Upper lobe of right lung (tissue), 1 donor: Measurements from ENCODE around the gene APH1B. TPM values are rescaled to one million over a fixed set of nuclear protein-coding genes. Genes with fewer than 3 reads are reported as not detected.
A peak's percentile ranks its signal among the peaks of the same experiment; 100 is the strongest.
"Not testable (repeated sequence)": the region's sequence is repeated elsewhere in the genome, so short reads cannot be mapped to it uniquely, and the experiment has no call there.

Source experiments
- ATAC-seq: fragments of 200-7000 bp; cut with Tn5 transposase; one replicate; pipeline ENCODE4 v1.9.1; 2020; ENCODE audit warnings: mild to moderate bottlenecking, moderate library complexity
- DNase-seq: peaks from one replicate; pipeline ENCODE4 v3.0.0-alpha.2; 2020
- H3K27ac ChIP-seq: fragments of 200-600 bp; one replicate; pipeline ENCODE4 v1.8.0; 2022
- H3K27me3 ChIP-seq: fragments of 200-600 bp; one replicate; pipeline ENCODE4 v1.8.0; 2022; ENCODE audit warnings: mild to moderate bottlenecking
- H3K36me3 ChIP-seq: fragments of 200-600 bp; one replicate; pipeline ENCODE4 v1.8.0; 2022
- H3K4me1 ChIP-seq: fragments of 200-600 bp; one replicate; pipeline ENCODE4 v1.8.0; 2022
- H3K4me3 ChIP-seq: fragments of 200-600 bp; one replicate; pipeline ENCODE4 v1.8.0; 2022; ENCODE audit warnings: mild to moderate bottlenecking
- H3K9me3 ChIP-seq: fragments of 200-600 bp; one replicate; pipeline ENCODE4 v1.8.0; 2022
- CTCF ChIP-seq: fragments of 200-600 bp; IDR thresholded peaks from one replicate; pipeline ENCODE4 v1.8.0; 2022; ENCODE audit warnings: antibody characterized with exemption
- intact Hi-C: fragments of 100-400 bp; cut with DNase I; formaldehyde crosslinking; loops from one replicate; pipeline ENCODE4 v1.11.0; 2022
- total RNA-seq: library from RNA; stranded (reverse); fragmentation: NEBNext Ultra II Directional; extraction: Animal tissue kit (Norgen Biotek cat#: 25700); gene quantifications from one replicate; pipeline ENCODE4 v1.2.1, GENCODE V29; 2021
- donor health status: DM: no; HTN: yes; CAD: no; lungs with severe emphysema.

The APH1B gene
- total RNA-seq, 1 donor from 2014 or later: 20.0 TPM

DNA sequence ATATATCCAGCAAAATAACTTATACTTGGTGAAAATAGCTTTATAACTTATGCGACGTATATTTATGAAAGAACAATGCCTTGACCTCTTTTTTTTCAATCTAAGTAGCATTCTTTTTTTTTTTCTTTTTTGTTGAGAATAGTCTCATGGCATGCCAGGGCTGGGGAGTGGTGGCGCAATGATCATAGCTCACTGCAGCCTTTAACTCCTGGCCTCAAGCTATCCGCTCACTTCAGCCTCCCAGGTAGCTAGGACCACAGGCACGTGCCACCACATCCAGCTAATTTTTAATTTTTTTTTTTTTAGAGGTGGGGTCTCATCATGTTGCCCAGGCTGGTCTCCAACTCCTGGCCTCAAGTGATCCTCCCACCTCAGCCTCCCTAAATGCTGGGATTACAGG is 44.5 kb upstream of the APH1B start:
- intact Hi-C loops: no loop called here
- H3K4me3 ChIP-seq: no peak overlapping the region
- no peaks in the 10 kb centered on the region for H3K36me3 ChIP-seq
- no peaks in the 10 kb centered on the region for H3K9me3 ChIP-seq
- no peak for DNase-seq
- H3K27me3 ChIP-seq: no peaks in the 10 kb centered on the region
- no peak for TF ChIP-seq CTCF
- H3K4me1 ChIP-seq: peaks cover 55% of the 10 kb centered on the region
- H3K27ac ChIP-seq: peak overlapping the region; percentile 1
- ATAC-seq: no peak

- no peaks in the 10 kb centered on the region for H3K36me3 ChIP-seq
- ATAC-seq (peak; percentile 61), DNase-seq (no peak)
- no peak overlapping the region for H3K4me3 ChIP-seq
- H3K4me1 ChIP-seq: peaks cover 55% of the 10 kb centered on the region
- no peak for TF ChIP-seq CTCF
- H3K9me3 ChIP-seq: no peaks in the 10 kb centered on the region
- H3K27me3 ChIP-seq: no peaks in the 10 kb centered on the region
- intact Hi-C loops: no loop called here
- H3K27ac ChIP-seq: peak overlapping the region; percentile 60
Observed at GRCh38 chr15:63233667-63234423, 43.6 kb upstream of the APH1B start.

GRCh38 chr15:63234451-63234870 is 42.9 kb upstream of the APH1B start:
- intact Hi-C loops: no loop called here
- H3K4me3 ChIP-seq: no peak overlapping the region
- peak overlapping the region; percentile 60 for H3K27ac ChIP-seq
- H3K27me3 ChIP-seq: no peaks in the 10 kb centered on the region
- no peaks in the 10 kb centered on the region for H3K36me3 ChIP-seq
- peaks cover 55% of the 10 kb centered on the region for H3K4me1 ChIP-seq
- H3K9me3 ChIP-seq: no peaks in the 10 kb centered on the region
- ATAC-seq (peak; percentile 94), DNase-seq (no peak)
- TF ChIP-seq CTCF: no peak

GRCh38 chr15:63236272-63236671 is 41.1 kb upstream of the APH1B start:
- H3K4me3 ChIP-seq: no peak overlapping the region
- no peak for DNase-seq
- peaks cover 66% of the 10 kb centered on the region for H3K4me1 ChIP-seq
- intact Hi-C loops: no loop called here
- no peak for TF ChIP-seq CTCF
- no peak overlapping the region for H3K27ac ChIP-seq
- no peak for ATAC-seq
- H3K27me3 ChIP-seq: no peaks in the 10 kb centered on the region
- no peaks in the 10 kb centered on the region for H3K9me3 ChIP-seq
- H3K36me3 ChIP-seq: no peaks in the 10 kb centered on the region

DNA sequence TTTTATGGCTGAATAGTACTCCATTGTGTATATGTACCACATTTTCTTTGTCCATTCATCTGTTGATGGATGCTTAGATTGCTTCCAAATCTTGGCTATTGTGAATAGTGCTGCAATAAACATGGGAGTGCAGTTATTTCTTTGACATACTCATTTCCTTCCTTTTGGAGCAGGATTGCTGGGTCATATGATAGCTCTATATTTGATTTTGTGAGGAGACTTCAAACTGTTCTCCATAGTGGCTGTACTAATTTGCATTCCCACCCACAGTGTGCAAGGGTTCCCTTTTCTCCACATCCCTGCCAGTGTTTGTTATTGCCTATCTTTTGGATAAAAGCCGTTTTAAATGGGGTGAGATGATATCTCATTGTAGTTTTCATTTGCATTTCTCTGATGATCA is 40.3 kb upstream of the APH1B start:
- peaks cover 62% of the 10 kb centered on the region for H3K4me1 ChIP-seq
- ATAC-seq: peak; percentile 34
- intact Hi-C loops, H3K27me3 ChIP-seq, DNase-seq, H3K36me3 ChIP-seq, H3K9me3 ChIP-seq, H3K4me3 ChIP-seq: not testable (repeated sequence)
- H3K27ac ChIP-seq: peak overlapping the region; percentile 15

DNA sequence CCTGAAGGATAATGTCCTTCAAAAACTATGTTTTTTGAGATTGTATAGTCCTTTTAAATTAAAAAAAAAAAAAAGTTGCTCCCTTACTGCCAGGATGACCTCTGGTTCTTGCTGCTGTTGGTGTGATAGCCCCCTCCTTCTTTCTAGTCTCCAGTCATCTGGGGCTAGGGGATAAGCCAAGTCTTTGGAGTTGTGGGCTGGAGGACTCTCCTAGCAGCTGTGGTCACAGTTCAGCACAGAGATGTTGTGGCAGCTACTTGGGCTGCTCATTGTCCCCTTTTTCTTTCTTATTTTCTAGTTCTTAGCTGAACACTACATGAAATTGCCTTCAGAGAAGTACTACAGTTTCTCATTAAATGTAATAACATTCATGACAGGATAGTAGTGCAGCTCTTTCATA is 39.2 kb upstream of the APH1B start:
- H3K36me3 ChIP-seq: no peaks in the 10 kb centered on the region
- H3K27ac ChIP-seq: no peak overlapping the region
- ATAC-seq: no peak
- intact Hi-C loops: no loop called here
- H3K4me3 ChIP-seq: no peak overlapping the region
- TF ChIP-seq CTCF: no peak
- DNase-seq: no peak
- H3K4me1 ChIP-seq: peaks cover 51% of the 10 kb centered on the region
- no peaks in the 10 kb centered on the region for H3K9me3 ChIP-seq
- H3K27me3 ChIP-seq: no peaks in the 10 kb centered on the region
